ENCODE measurements around the gene BIK. TPM values are rescaled to one million over a fixed set of nuclear protein-coding genes. Genes with fewer than 3 reads are reported as not detected.

The BIK gene
- total and polyA plus RNA-seq, 8 donors = 0.78 to 3.1 (median 1.3) TPM

DNA sequence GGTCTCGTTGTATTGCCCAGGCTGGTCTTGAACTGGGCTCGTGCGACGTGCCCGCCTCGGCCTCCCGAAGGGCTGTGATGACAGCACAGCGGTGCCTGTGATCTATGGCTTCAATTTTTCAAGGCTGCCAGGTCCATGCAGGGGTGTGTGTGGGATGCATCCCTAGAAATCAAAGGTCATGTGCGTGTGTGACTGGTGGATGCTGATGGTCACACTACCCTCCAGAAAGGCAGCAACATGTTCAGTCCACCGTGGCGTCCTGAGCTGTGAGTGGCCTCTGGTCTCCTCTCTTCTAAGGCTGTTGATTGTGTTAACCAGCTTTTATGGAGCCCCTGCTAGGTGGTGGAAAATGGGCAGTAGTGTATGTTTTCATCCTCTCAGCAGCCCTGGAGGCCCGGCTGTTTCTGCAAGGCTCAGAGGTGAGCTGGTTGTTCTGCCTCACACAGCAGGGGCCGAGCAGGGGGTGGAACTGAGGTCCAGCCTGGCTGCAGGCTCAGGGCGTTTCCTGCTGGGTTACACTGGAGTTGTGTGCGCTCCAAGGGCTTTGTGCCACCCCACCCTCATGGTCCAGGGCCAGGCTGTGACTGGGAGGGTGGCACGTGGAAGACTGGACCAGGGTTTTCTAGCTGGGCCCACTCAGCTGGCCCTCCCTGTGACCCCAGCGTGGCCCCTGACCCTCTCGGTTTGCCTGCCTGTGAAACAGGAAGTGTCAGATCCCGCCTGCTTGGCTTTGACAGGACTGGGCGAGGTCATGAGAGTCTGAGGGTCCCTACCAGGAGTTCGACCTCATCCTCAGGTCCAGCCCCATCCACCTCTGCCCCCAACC lies 7.7 kb downstream of the BIK start:
- H3K27me3 ChIP-seq = peaks cover 0 to 5% of the 10 kb centered on the region in 2 donors
- no peaks in the 10 kb centered on the region for H3K9me3 ChIP-seq
- intact Hi-C loops (cut with DNase I) = no loop called here
- no peak overlapping the region for H3K4me3 ChIP-seq
- no peak for ATAC-seq
- no peak overlapping the region for H3K27ac ChIP-seq
- TF ChIP-seq CTCF (IDR thresholded peaks at IDR 0.05) = no peak
- DNase-seq = no peak
- H3K36me3 ChIP-seq = no peaks in the 10 kb centered on the region
- H3K4me1 ChIP-seq = peaks cover 0 to 35% of the 10 kb centered on the region in 2 donors

- ATAC-seq = no peak
- Histone ChIP-seq H3K4me1 (peaks cover 0 to 32% of the 10 kb centered on the region in 2 donors), H3K27ac (no peak overlapping the region), H3K27me3 (no peaks in the 10 kb centered on the region), H3K4me3 (no peak overlapping the region), H3K9me3 (no peaks in the 10 kb centered on the region), H3K36me3 (no peaks in the 10 kb centered on the region)
- no peak for DNase-seq
- no peak for TF ChIP-seq CTCF (IDR thresholded peaks at IDR 0.05)
- intact Hi-C loops (cut with DNase I) = no loop called here
Observed at GRCh38 chr22:43118953-43119458, 8.5 kb downstream of the BIK start.

- intact Hi-C loops (cut with DNase I) = no loop called here
- Histone ChIP-seq H3K9me3 (no peaks in the 10 kb centered on the region), H3K36me3 (peaks cover 0 to 11% of the 10 kb centered on the region in 2 donors), H3K27ac (no peak overlapping the region), H3K4me1 (peaks cover 0 to 49% of the 10 kb centered on the region in 2 donors), H3K27me3 (no peaks in the 10 kb centered on the region), H3K4me3 (no peak overlapping the region)
- no peak for TF ChIP-seq CTCF (IDR thresholded peaks at IDR 0.05)
- DNase-seq (no peak), ATAC-seq (peak; percentile 81)
Observed at GRCh38 chr22:43126501-43127165, 16.1 kb downstream of the BIK start.

DNA sequence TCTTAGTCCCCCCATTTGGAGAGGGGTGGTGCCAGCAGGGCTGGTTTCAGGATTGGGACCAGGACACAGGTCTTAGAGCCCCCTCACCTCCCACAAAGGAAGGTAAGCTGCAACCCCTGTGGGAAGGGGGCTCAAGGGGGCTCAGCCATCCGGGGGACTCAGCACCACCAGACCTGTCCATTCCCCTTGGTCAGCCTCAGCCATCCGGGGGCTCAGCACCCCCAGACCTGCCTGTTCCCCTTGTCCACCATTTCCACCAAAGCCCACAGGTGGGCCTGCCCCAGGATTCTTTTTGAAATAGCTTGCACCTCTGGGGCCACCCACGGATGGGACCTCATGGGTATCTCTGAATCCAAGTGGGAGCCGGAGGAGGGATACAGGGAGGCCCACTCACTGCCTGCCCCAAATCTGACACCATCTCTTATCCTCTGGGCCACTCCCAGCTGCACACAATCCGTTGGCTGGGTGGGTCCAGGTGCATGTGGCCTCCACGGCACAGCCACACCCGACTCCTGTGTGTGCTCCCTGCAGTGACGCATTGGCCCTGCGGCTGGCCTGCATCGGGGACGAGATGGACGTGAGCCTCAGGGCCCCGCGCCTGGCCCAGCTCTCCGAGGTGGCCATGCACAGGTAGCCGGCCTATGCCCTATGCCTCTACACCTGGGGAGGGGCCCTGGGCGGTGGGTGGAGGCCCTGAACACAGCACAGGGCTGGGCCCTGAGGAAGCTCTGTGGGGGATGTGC lies 16.8 kb downstream of the BIK start:
- Histone ChIP-seq H3K9me3 (no peaks in the 10 kb centered on the region), H3K36me3 (peaks cover 0 to 18% of the 10 kb centered on the region in 2 donors), H3K27ac (no peak overlapping the region), H3K4me3 (no peak overlapping the region), H3K27me3 (no peaks in the 10 kb centered on the region), H3K4me1 (peaks cover 0 to 43% of the 10 kb centered on the region in 2 donors)
- DNase-seq = no peak
- intact Hi-C loops (cut with DNase I) = no loop called here
- peak; percentile 5 for ATAC-seq
- no peak for TF ChIP-seq CTCF (IDR thresholded peaks at IDR 0.05)

Data from left lung (tissue), 10 donors.